GM12891 (cell line): ENCODE measurements around the gene ELOVL6.

Experiments used
- PAX5 ChIP-seq: IDR thresholded peaks from 2 replicates; pipeline ENCODE4 v1.6.1; 2011; ENCODE audit warnings: low read length, moderate library complexity, mild to moderate bottlenecking; ENCODE audit not compliant: insufficient read depth, severe bottlenecking
- POLR2A ChIP-seq: IDR thresholded peaks from 2 replicates; pipeline ENCODE4 v1.6.1; 2011; ENCODE audit warnings: low read depth, low read length, control low read depth
- POLR2AphosphoS5 ChIP-seq: IDR thresholded peaks from 2 replicates; pipeline ENCODE4 v1.6.1; 2011; ENCODE audit warnings: low read depth, low read length, control low read depth
- POU2F2 ChIP-seq: IDR thresholded peaks from 2 replicates; pipeline ENCODE4 v1.6.1; 2011; ENCODE audit warnings: low read depth, mild to moderate bottlenecking, control low read depth, low read length, moderate library complexity
- SPI1 ChIP-seq: IDR thresholded peaks from 2 replicates; pipeline ENCODE4 v1.6.1; 2011; ENCODE audit warnings: low read depth, low read length, control low read depth
- TAF1 ChIP-seq: IDR thresholded peaks from 2 replicates; pipeline ENCODE4 v1.6.1; 2011; ENCODE audit warnings: low read depth, low read length, control low read depth

DNA sequence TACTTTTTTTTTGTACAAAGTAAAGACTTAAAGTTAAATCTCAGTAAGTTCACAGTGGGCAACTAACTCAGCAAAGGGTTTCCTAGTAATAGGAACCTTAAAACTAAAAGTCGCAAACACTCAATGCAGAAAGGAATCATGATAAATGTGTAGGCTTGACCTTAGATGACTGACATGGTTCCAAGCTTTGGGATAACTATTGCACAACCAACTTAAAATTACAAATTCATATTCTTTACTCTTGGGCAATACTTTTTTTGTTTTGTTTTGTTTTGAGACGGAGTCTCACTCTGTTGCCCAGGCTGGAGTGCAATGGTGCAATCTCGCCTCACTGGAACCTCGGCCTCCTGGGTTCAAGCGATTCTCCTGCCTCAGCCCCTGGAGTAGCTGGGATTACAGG, 8.2 kb downstream of the ELOVL6 start:
- TF ChIP-seq POLR2A (no peak), POLR2AphosphoS5 (no peak), SPI1 (no peak), TAF1 (no peak), PAX5 (no peak), POU2F2 (no peak)
